Measurements from ENCODE around the gene CFAP46. TPM values are rescaled to one million over a fixed set of nuclear protein-coding genes. Genes with fewer than 3 reads are reported as not detected.
"Not testable (repeated sequence)": the region's sequence is repeated elsewhere in the genome, so short reads cannot be mapped to it uniquely, and the experiment has no call there.

Gene CFAP46
- total and polyA plus RNA-seq, 9 donors: 0.50 to 22.4 (median 1.6) TPM; not detected in 1

DNA sequence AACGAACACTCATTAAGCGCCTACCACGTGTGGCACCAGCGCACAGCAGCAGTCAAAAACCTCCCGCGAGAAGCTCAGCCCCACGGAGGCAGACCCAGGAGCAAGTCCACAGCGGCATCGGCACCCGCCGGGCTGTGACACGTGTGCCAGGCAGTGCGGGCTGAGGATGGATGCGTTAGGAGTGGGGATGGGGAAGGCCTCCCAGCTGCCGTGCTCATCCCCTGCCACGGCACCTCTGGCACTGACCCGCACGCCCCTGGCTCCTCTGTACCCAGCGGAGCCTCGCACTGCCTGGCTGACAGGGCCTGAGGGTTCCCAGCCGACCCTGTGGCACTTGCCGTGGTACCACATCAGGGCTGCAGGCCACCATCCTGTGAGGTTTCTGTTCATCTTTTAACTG is 16.8 kb downstream of the CFAP46 start:
- intact Hi-C loops (cut with DNase I): no loop called here
- 89 to 90% (median 90%) methylated on average over 16 to 22 of the region's 22 CpGs for WGBS, 3 donors
- Histone ChIP-seq H3K4me3 (no peak overlapping the region), H3K4me1 (ENCODE audit: insufficient read depth) (no peaks in the 10 kb centered on the region), H3K27me3 (no peaks in the 10 kb centered on the region), H3K9me3 (no peaks in the 10 kb centered on the region), H3K27ac (no peak overlapping the region), H3K36me3 (no peaks in the 10 kb centered on the region)
- peak in 1 of 5 donors; percentile 25 for DNase-seq
- TF ChIP-seq EP300 (IDR thresholded peaks at IDR 0.05) (no peak), CTCF (IDR thresholded peaks at IDR 0.05) (no peak), POLR2A (IDR thresholded peaks at IDR 0.05) (no peak)

DNA sequence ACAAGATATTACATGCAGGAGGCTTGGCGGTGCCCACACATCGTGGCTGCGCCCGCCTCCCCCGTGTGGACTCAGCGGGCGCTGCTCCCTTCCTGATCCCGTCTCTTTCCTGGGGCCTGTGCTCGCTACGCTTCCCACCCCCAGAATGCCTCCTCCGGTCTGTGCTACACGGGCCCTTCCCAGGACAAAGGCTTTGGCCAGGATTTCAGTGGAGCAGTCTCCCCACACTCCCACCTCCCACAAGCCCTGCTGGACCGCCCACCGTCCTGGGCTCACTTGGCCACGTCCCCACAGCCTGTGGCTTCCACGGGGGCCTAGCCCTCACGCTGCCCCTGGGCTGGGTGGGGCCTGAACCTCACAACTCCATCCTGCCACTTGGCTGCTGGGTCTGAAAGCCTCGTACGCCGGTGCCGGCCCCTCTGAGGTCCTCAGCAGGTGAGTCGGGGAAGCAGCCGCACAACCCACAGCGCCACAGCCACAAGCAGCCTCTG is 17.3 kb downstream of the CFAP46 start:
- H3K27me3 ChIP-seq: no peaks in the 10 kb centered on the region
- WGBS, 3 donors: 70 to 78% (median 70%) methylated on average over 24 of the region's 24 CpGs
- H3K27ac ChIP-seq: no peak overlapping the region
- no peak for DNase-seq
- H3K4me1 ChIP-seq (ENCODE audit: insufficient read depth): no peaks in the 10 kb centered on the region
- intact Hi-C loops (cut with DNase I): no loop called here
- no peak overlapping the region for H3K4me3 ChIP-seq
- TF ChIP-seq POLR2A (IDR thresholded peaks at IDR 0.05) (no peak), CTCF (IDR thresholded peaks at IDR 0.05) (no peak), EP300 (IDR thresholded peaks at IDR 0.05) (no peak)
- H3K36me3 ChIP-seq: no peaks in the 10 kb centered on the region
- H3K9me3 ChIP-seq: no peaks in the 10 kb centered on the region

DNA sequence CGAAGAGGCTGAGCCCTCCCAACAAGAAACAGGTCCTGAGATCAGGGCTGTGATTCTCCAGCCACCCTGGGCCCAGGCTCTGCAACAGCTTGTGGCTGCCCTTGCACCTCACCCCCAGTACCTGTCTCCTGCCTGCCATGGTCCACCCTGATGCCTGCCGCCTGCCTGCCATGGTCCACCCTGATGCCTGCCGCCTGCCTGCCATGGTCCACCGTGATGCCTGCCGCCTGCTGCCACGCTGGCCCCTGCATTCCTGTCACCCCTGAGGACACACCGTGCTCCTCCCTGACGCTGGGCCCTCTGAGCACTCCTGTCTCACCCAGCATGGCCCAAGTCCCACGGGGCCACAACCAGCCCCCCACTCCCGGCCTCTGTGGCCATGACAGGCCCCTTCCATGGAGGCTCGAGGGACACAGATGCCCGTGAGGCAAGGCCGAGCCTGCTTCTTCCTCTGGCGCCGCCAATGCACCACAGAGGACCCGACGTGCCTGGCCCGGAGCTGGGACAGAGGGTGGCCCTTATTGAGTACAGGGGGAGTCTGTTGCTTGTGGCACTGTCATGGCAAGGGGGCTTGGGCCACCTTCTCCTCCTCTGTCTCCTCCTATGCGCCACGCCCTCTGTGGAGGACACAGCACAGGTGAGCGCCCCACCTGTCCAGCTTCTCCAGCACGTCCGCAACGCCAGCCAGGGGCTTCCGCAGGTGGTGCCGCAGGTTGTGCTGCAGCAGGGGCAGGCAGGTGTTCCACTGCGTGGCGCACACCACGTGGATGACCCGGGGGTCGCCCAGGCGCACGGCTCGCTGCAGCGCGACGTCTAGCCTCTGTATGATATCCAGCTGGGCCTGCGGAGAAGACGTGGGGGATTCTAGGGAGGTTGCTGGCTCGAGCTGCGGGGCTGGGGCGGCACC is 18.1 kb downstream of the CFAP46 start:
- no peak for TF ChIP-seq CTCF (IDR thresholded peaks at IDR 0.05)
- TF ChIP-seq EP300 (IDR thresholded peaks at IDR 0.05): no peak
- no peak for TF ChIP-seq POLR2A (IDR thresholded peaks at IDR 0.05)
- Histone ChIP-seq H3K27ac (no peak overlapping the region), H3K4me3 (no peak overlapping the region), H3K9me3 (no peaks in the 10 kb centered on the region), H3K27me3 (no peaks in the 10 kb centered on the region), H3K4me1 (ENCODE audit: insufficient read depth) (no peaks in the 10 kb centered on the region), H3K36me3 (no peaks in the 10 kb centered on the region)
- WGBS, 3 donors: 82 to 92% (median 86%) methylated on average over 39 to 42 of the region's 42 CpGs
- intact Hi-C loops (cut with DNase I): no loop called here
- peak in 1 of 5 donors; percentile 11 for DNase-seq

DNA sequence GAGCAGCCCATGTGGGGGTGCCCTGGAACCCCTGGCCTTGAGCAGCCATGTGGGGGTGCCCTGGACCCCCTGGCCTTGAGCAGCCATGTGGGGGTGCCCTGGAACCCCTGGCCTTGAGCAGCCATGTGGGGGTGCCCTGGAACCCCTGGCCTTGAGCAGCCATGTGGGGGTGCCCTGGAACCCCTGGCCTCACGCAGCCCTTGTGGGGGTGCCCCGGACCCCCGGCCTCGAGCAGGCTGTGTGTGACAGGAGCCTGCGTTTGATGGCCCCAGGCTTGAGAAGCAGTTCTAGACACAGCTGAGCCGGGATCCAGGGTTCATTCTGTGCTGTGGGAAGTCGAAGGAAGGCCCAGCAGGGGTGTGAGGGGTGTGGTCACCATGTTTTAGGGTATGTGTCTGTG is 19.0 kb downstream of the CFAP46 start:
- H3K27me3 ChIP-seq; H3K9me3 ChIP-seq; H3K4me1 ChIP-seq (ENCODE audit: insufficient read depth); DNase-seq; H3K36me3 ChIP-seq; H3K27ac ChIP-seq; intact Hi-C loops (cut with DNase I); H3K4me3 ChIP-seq: not testable (repeated sequence)
- WGBS, 3 donors: 76 to 81% (median 78%) methylated on average over 7 of the region's 7 CpGs

- Histone ChIP-seq H3K9me3 (no peaks in the 10 kb centered on the region), H3K4me1 (ENCODE audit: insufficient read depth) (no peaks in the 10 kb centered on the region), H3K4me3 (no peak overlapping the region), H3K27me3 (no peaks in the 10 kb centered on the region), H3K36me3 (no peaks in the 10 kb centered on the region), H3K27ac (no peak overlapping the region)
- intact Hi-C loops (cut with DNase I): no loop called here
- TF ChIP-seq CTCF (IDR thresholded peaks at IDR 0.05) (no peak), POLR2A (IDR thresholded peaks at IDR 0.05) (no peak), EP300 (IDR thresholded peaks at IDR 0.05) (no peak)
- 87 to 88% (median 87%) methylated on average over 13 to 17 of the region's 17 CpGs for WGBS, 3 donors
- no peak for DNase-seq
Measured at GRCh38 chr10:132922872-132923271, 19.5 kb downstream of the CFAP46 start.

All from ovary (tissue), 9 donors.